ENCODE results near the gene DNAJC3.
"Not testable (repeated sequence)": the region's sequence is repeated elsewhere in the genome, so short reads cannot be mapped to it uniquely, and the experiment has no call there.

Gene DNAJC3

DNA sequence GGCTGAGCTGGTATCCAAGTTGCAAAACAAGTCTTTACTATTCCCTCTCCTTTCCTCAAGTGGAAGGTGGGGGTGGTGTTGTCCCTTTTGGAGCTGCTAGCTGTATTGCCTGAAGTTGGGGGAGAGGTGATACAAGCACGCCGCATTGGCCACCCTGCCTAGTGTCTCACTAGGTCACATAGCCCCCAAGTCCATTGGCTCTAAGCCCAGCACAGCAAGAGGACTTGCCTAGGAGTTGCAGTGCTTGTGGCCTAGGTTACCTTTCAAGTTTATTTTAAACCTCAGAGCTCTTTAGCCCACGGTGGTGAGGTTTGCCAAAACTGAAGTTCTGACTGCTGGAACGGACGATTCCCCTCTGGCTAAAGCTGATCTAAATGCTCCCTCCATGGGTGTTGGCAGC, 5.3 kb upstream of the DNAJC3 start:
- TF ChIP-seq, protein P1, sequence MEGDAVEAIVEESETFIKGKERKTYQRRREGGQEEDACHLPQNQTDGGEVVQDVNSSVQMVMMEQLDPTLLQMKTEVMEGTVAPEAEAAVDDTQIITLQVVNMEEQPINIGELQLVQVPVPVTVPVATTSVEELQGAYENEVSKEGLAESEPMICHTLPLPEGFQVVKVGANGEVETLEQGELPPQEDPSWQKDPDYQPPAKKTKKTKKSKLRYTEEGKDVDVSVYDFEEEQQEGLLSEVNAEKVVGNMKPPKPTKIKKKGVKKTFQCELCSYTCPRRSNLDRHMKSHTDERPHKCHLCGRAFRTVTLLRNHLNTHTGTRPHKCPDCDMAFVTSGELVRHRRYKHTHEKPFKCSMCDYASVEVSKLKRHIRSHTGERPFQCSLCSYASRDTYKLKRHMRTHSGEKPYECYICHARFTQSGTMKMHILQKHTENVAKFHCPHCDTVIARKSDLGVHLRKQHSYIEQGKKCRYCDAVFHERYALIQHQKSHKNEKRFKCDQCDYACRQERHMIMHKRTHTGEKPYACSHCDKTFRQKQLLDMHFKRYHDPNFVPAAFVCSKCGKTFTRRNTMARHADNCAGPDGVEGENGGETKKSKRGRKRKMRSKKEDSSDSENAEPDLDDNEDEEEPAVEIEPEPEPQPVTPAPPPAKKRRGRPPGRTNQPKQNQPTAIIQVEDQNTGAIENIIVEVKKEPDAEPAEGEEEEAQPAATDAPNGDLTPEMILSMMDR (conservative IDR thresholded peaks at IDR 0.05; ENCODE audit: low read depth, low read length): no peak
- DNase-seq (ENCODE audit: low read depth): no peak
- no peak overlapping the region for H3K4me3 ChIP-seq (ENCODE audit: low read depth, low read length)

DNA sequence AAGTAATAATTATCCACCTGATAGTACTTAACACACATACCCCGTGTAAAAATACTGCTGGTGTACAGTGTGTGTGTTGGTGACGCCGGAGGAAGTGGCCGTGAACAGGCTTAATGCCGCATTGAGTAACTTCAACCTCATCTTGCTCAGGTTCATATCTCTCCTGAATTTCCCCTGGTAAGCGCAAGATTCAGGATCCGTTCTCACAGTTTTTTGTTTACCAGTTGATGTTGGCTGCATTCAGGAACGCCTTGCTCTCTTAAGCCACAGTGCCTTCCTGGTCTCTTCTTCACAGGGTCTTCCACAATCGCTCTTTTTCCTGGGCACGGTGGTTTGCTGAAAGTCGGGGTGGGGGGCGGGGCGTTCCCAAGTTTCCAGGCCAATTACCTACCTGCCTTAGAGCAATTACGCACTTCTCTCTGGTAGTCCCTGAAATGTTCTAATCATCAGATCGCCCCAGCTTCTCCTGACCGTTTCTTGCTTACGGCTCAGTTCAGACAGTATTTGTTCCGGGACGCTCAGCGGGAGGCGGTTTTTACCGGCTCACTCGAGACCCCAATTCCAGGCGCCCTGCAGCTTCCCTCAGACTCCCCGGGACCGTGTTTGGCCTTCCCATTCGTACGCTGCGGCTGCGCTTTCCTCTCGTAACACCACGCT, 706 bp upstream of the DNAJC3 start:
- DNase-seq (ENCODE audit: low read depth): peak; percentile 59
- peak overlapping the region; percentile 89 for H3K4me3 ChIP-seq (ENCODE audit: low read depth, low read length)
- TF ChIP-seq, protein P1 (conservative IDR thresholded peaks at IDR 0.05; ENCODE audit: low read depth, low read length): no peak

- H3K4me3 ChIP-seq (ENCODE audit: low read depth, low read length): peak overlapping the region; percentile 89
- peak; percentile 34 for DNase-seq (ENCODE audit: low read depth)
- TF ChIP-seq, protein P1 (conservative IDR thresholded peaks at IDR 0.05; ENCODE audit: low read depth, low read length): no peak
Observed at GRCh38 chr13:95677564-95678266, 776 bp downstream of the DNAJC3 start.

DNA sequence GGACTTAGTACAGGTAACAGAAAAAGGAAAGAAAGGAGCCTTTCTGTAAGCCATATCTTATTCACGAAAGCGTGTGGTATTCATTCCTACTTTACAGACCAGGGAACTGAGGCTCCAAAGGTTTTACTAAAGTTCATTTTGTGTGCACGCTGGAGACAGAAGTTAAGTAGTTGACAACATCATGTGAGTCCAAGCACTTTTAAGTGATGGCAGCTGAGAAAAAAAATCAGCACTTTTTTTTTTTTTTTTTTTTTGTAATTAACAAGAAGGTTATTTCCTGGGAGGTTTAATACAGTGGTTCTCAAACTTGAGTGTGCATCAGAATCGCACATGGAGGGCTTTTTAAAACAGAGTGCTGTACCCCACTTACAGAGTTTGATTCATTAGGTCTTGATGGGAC, 2.0 kb downstream of the DNAJC3 start:
- peak overlapping the region; percentile 4 for H3K4me3 ChIP-seq (ENCODE audit: low read depth, low read length)
- TF ChIP-seq, protein P1 (conservative IDR thresholded peaks at IDR 0.05; ENCODE audit: low read depth, low read length): no peak
- DNase-seq (ENCODE audit: low read depth): no peak

GRCh38 chr13:95679722-95680121, 2.8 kb downstream of the DNAJC3 start:
- DNase-seq (ENCODE audit: low read depth): no peak

DNA sequence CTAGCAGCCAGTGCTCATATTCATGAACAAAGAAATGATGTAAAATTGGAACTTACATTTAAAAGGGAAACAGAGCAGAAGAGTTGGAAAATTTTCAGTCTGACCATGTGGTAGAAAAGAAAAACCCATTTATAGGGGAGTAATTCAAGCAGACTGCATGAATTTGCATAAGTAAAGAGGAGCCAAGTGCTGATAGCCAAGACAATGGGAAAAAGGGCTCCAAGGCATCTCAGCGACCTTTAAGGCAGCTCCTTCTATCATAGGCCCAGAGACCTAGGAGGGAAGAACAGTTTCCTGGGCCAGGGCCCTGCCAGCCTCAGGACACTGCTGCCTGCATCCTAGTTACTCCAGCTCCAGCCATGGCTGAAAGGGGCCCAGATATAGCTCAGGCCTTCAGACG, 7.5 kb downstream of the DNAJC3 start:
- no peak overlapping the region for H3K4me3 ChIP-seq (ENCODE audit: low read depth, low read length)
- TF ChIP-seq, protein P1 (conservative IDR thresholded peaks at IDR 0.05; ENCODE audit: low read depth, low read length): no peak
- DNase-seq (ENCODE audit: low read depth): no peak

More at GRCh38 chr13:95679722-95680121, 2.8 kb downstream of the DNAJC3 start:
- no peak overlapping the region for H3K4me3 ChIP-seq (ENCODE audit: low read depth, low read length)
- TF ChIP-seq, protein P1 (conservative IDR thresholded peaks at IDR 0.05; ENCODE audit: low read depth, low read length): no peak

DNA sequence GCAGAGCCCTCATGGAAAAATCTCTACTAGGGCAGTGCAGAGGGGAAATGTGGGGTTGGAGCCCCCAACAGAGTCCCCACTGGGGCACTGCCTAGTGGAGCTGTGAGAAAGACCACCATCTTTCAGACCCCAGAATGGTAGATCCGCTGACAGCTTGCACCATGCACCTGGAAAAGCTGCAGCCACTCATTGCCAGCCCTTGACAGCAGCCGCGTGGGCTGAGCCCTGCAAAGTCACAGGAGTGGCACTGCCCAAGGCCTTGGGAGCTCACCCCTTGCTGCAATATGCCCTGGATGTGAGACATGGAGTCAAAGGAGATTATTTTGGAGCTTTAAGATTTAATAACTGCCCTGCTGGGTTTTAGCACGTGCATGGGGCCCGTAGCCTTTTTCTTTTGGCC, 8.0 kb downstream of the DNAJC3 start:
- not testable (repeated sequence) for H3K4me3 ChIP-seq (ENCODE audit: low read depth, low read length); DNase-seq (ENCODE audit: low read depth)

Measured in choroid plexus epithelial cell (primary cell).